Stimulated activated CD8-positive, alpha-beta memory T cell treated with anti-CD3 and anti-CD28 coated beads, Interleukin-15, amount 100 ng/mL, for 4 hours (primary cell): Measurements from ENCODE around the gene HDAC10.

Source experiments
- DNase-seq, 2 donors: peaks; one replicate each; pipeline ENCODE4 v3.0.0-alpha.2; 2020; ENCODE audit warnings: low read depth in 2 of 2

The HDAC10 gene, protein sequence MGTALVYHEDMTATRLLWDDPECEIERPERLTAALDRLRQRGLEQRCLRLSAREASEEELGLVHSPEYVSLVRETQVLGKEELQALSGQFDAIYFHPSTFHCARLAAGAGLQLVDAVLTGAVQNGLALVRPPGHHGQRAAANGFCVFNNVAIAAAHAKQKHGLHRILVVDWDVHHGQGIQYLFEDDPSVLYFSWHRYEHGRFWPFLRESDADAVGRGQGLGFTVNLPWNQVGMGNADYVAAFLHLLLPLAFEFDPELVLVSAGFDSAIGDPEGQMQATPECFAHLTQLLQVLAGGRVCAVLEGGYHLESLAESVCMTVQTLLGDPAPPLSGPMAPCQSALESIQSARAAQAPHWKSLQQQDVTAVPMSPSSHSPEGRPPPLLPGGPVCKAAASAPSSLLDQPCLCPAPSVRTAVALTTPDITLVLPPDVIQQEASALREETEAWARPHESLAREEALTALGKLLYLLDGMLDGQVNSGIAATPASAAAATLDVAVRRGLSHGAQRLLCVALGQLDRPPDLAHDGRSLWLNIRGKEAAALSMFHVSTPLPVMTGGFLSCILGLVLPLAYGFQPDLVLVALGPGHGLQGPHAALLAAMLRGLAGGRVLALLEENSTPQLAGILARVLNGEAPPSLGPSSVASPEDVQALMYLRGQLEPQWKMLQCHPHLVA

GRCh38 chr22:50250555-50251476, at the start of gene HDAC10:
Gene HDAC10 (minus strand): TSS chr22:50251265. CDS start chr22:50251032, 233 bp downstream.
- DNase-seq = peak; percentile 42 to 60

DNA sequence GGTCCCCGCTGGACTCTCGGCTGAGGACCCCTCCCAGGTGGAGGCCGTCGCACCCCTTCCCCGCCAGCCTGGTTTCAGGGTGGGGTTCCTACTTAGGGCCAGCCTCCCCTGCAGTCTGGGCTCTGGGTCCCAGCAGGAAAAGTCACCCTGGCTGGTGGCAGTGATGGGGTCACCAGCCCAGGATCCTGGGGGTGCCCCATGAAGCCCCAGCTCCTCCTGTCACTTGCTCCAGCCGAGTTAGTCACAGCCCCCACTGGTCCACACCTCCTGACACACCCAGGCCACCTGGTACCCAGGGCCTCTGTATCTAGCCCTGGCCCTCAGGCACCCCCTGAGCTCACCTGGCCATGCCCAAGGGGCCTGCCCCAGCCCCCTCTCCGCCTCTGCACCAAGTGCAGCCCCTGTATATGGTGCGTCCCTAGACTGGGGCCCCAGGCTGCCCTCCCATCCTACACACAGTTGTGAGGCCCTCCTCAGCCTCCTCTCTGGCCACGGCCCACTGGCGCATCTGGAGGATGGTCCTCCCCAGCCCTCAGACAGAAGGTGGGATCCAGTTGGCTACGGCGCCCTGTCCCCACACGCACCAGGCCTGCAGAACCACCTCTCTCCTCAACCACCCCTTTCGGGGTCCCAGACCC, 49.7 kb upstream of the HDAC10 start:
- no peak for DNase-seq

GRCh38 chr22:50299785-50300619, 48.9 kb upstream of the HDAC10 start:
- no peak for DNase-seq

GRCh38 chr22:50298937-50299784, 48.1 kb upstream of the HDAC10 start:
- DNase-seq = no peak

DNA sequence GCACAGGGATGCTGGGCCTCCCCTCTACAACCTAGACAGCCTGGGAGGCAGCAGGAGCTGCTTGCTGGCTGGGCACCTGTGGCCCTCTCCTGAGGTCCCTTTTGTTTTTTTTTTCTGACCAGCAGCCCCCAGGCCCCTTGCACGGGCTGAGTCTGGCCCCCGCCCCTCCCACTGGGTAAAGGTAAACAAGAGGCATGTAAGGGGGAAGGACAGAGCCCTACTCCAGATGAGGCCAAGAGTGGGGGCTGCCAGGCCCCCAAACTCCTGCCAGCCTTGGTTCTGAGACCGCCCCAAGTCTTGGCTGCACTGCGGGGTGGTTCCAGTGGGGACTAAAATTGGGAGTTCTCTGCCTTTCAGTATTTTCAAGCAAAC, 47.2 kb upstream of the HDAC10 start:
- no peak for DNase-seq

DNA sequence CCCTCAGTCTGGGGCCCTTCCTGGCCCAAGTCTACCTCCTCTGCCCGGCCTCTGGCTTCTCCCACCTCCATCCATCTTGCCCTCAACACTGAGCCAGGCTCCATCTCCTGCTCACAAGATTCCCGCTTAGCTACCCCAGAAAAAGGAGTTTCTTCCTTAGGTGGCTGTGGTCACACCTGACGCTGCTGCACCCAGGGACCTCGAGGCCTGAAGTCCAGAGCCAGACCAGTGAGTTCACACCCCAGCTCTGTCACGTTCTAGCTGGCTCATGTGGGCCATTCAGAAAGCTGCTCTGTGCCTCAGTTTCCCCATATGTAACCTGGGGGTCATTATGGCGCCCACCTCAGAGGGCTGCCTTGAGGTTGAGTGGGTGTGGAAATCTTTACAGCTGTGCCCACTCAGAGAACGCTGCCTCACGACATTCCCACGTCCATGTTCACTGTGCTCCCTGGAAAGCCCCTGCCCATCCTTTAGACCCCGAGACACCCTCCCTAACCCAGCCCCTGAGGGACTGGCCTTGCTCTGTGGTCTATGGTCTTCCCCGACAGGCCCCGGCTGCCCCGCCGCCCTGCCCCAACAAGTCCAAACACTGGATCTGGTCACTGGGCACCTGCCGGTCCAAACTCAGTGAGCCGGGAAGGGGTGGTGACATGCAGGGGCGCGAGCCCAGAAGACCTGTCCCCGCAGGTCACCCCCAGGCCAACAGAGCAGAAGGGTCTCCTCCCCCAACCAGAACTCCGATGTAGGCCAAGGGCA, 46.6 kb upstream of the HDAC10 start:
- DNase-seq = no peak

- DNase-seq = no peak
These were observed 45.8 kb upstream of the HDAC10 start for GRCh38 chr22:50296658-50297490.

GRCh38 chr22:50294319-50294656, 43.2 kb upstream of the HDAC10 start:
- no peak for DNase-seq

DNA sequence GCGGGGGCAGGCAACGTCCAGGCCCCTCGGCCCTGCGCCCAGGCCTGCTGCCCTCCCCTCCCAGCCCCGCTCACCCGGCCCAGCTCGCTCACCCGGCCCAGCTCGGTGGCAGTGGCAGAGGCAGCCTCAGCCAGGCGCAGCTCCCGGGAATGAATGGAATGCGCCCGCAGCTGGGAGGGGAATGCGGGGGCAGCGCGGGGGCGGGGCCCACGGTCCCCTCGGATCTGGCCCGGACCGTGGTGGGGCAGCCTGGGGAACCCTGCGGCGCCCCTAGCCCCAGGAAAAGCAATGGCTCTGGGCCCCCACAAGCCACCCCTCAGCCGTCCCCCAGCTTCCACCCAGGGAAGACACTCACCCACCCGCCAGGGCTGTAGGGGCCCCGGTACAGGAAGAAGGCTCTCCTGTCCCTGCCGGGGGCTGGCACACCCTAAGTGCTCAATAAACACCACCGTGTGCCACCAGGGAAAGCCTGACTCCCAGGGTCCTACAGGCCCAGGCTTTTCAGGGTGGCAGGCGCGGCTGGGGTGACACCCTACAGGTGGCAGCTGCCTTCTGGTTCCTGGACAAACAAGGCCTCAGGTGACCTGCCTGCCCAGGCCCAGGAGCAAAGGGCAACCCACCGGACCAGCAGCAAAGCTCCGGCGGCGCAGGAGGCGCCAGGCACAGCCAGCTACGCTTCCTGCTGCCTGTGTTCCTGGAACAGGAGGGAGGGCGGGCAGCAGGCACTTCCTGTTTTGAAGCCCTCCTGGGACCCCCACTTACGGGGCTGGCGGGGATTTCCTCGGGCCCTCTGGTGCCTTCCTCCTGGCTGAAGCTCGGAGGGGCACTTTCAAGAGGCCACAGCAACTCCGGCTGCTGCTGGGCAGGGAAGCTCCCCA, 42.6 kb upstream of the HDAC10 start:
- no peak for DNase-seq

- DNase-seq = no peak
These were observed 41.8 kb upstream of the HDAC10 start for GRCh38 chr22:50292643-50293440.

DNA sequence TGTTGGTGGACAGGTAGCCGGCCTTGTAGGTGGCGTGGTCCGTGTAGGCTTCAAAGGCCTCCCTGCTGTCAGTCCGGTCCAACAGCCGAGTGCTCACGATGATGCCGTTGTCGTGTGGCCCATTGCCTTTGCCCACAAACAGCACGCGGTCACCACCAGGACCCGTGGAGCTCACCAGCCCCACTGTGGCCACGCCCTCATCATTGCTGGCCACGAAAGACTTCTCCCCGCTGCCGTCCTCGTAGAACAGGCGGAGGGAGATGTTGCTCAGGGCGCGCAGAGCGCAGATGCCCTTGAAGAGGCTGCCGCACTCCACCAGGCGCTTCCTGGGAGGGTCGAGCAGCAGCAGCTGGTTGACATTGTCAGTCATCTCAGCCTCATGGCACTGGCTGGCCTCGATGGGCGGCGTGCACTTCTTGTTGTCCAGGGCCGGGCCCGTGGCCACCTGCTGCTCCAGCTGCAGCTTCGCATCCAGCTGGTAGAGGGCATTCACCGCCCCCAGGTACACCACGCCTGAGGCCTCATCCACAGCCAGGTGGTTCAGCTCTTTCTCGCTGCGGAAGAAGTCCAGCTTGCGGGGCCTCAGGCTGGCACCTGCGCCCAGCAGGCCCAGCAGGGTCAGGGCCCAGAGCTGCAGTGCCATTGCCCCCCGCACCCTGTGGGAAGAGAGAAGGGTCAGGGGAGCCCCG, 39.0 kb upstream of the HDAC10 start:
- DNase-seq = no peak

GRCh38 chr22:50289151-50289941, 38.3 kb upstream of the HDAC10 start:
- DNase-seq = no peak

DNA sequence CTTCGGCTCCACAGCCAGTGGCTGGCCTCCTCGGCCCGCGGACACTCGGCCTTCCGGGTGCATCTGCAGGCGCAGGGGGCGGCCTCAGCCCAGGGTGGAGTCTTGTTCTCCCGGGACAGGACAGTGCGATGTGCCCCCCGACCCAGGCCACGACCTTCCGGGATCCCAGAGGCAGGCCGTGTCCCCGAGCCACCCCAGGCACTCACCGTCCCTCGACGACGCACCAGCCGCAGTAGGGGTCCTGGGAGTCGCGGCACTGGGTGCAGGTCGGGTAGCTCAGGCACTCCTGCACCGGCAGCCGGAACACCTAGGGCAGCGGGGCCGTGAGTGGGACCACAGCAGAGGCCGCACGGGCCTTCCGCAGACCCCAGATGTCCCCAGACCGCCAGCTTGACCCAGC, 36.7 kb upstream of the HDAC10 start:
- DNase-seq = no peak

DNA sequence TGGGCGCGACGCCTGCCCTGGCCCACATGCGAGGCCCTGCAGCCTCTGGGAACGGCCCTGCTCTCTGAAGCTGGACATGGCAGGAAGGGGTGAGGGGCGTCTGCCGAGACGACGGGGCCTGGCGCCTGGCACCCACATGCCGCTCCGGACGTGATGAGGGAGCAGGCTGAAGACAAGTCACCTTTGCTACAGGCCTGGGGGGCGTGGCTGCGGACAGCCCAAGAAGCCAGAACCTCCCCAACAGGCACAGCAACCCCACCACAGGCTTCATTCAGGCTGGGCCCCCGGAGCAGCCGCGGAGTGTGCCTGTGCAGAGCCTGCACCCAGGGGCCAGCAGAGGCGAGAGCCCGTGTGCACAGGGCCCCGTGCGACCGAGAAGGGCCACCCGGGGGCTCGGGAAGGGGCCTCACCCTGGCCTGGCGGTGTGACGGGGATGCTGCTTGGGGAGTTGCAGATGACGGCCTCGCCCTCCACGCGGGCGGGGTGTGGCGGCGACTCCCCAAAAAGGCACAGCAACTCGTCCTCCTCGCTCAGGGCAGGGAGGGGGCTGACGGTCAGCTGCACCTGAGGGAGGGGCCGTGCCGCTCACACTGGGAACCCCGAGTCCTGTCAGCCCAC, 35.7 kb upstream of the HDAC10 start:
- DNase-seq = no peak

- DNase-seq = no peak
These were observed 35.2 kb upstream of the HDAC10 start for GRCh38 chr22:50286275-50286674.
